Esophagus squamous epithelium (tissue), 5 donors: ENCODE measurements around the gene ITM2B. TPM values are rescaled to one million over a fixed set of nuclear protein-coding genes. Genes with fewer than 3 reads are reported as not detected.

Source experiments
- DNase-seq: peaks from one replicate; lab custom pipeline; 2025; lab: John Stamatoyannopoulos, UW
- H3K27ac ChIP-seq, 4 donors: fragments of 200-600 bp; sonication (generic); one replicate each; pipeline ENCODE4 v1.5.1; 2016 to 2019; ENCODE audit warnings: mild to moderate bottlenecking in 1 of 4
- H3K27me3 ChIP-seq, 4 donors: fragments of 200-600 bp; sonication (generic); 1 replicate in 3 of 4; 2 replicates in 1 of 4; pipeline versions ENCODE4 v1.5.1 to v1.6.0; 2017 to 2021; ENCODE audit warnings: antibody characterized with exemption in 1 of 4
- H3K36me3 ChIP-seq, 3 donors: fragments of 200-600 bp; sonication (generic); one replicate each; pipeline ENCODE4 v1.5.1; 2016 to 2019
- H3K4me1 ChIP-seq, 3 donors: fragments of 200-600 bp; sonication (generic); one replicate each; pipeline ENCODE4 v1.5.1; 2017 to 2019
- H3K4me3 ChIP-seq, 4 donors: fragments of 200-600 bp; sonication (generic); 1 replicate in 3 of 4; 2 replicates in 1 of 4; pipeline ENCODE4 v1.5.1; 2016 to 2019; ENCODE audit warnings: mild to moderate bottlenecking in 2 of 4, moderate library complexity in 1 of 4
- H3K9me3 ChIP-seq, 3 donors: fragments of 200-600 bp; sonication (generic); one replicate each; pipeline ENCODE4 v1.5.1; 2016 to 2019
- CTCF ChIP-seq, 6 experiments: fragments of 450-650 bp in 4 of 6; fragments of 200-600 bp in 2 of 6; sonication (generic) in 2 of 6; IDR thresholded peaks; one replicate each; pipeline ENCODE4 v1.5.1; 2016 to 2019; ENCODE audit warnings: antibody characterized with exemption in 6 of 6, mild to moderate bottlenecking in 4 of 6, moderate library complexity in 4 of 6
- POLR2A ChIP-seq, 4 donors: fragments of 450-650 bp; IDR thresholded peaks; one replicate each; pipeline ENCODE4 v1.6.1; 2017; ENCODE audit warnings: antibody characterized with exemption in 4 of 4, mild to moderate bottlenecking in 4 of 4, moderate library complexity in 3 of 4
- WGBS, 2 donors: methylation state at CpG; one replicate each; pipeline ENCODE4 v1.1.5; 2018; 5-methylcytosine and 5-hydroxymethylcytosine counted together
- intact Hi-C: fragments of 100-400 bp; cut with DNase I; formaldehyde crosslinking; loops from one replicate; pipeline ENCODE4 v1.15.0; 2022
- total RNA-seq, 4 donors: library from RNA; depleted of rRNA; stranded (reverse); fragments of >200 nt; gene quantifications; one replicate each; pipeline ENCODE4 v1.1.0, GENCODE V29; 2016
- donor health status: DM: yes; HTN: yes; CAD: no.

The ITM2B gene
- total RNA-seq, 4 donors from 2014 or later, result 418 to 554 (median 457) TPM

DNA sequence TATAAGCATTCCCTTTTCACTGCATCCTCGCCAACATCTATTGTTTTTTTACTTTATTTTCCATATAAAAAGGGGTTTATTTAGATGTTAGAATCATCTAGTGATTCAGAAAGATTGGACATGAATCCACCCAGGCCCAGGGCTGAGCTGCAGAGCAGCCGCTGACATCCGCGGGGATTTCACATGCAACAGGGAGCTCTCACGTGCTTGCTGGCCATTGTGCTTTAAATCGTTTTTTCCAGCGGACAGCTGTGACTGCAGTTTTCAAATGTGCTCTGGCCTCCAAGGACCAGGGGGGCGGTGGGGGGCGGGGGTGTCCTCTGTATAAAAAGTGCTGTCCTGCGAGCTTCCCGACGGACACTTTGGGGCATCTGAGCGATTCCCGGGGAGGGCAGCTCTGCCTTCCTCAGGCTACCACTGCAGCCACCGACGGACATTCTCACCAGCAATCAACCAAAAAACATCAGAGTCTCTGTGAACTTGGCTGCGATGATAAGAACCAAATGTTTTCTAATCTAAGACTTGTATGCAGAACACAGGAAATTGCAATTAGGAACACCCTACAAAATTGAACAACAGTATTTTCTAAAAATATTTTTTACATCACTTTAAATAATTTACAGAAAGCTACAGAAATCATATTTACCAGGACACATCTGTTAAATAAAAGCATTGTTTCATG is 83.1 kb downstream of the ITM2B start:
- Histone ChIP-seq H3K9me3 (peaks cover 0 to 23% (median 3%) of the 10 kb centered on the region in 3 donors), H3K4me1 (peaks cover 0 to 7% (median 3%) of the 10 kb centered on the region in 3 donors), H3K4me3 (no peak overlapping the region), H3K27ac (peak overlapping the region in 2 of 4 donors; percentile 9 to 14), H3K27me3 (no peaks in the 10 kb centered on the region), H3K36me3 (peaks cover 3 to 68% (median 5%) of the 10 kb centered on the region in 3 donors)
- WGBS, 2 donors, result 67 to 92% methylated on average over 11 to 13 of the region's 17 CpGs
- DNase-seq, result no peak
- no peak for TF ChIP-seq POLR2A (IDR thresholded peaks at IDR 0.05)
- intact Hi-C loops, result no loop called here

DNA sequence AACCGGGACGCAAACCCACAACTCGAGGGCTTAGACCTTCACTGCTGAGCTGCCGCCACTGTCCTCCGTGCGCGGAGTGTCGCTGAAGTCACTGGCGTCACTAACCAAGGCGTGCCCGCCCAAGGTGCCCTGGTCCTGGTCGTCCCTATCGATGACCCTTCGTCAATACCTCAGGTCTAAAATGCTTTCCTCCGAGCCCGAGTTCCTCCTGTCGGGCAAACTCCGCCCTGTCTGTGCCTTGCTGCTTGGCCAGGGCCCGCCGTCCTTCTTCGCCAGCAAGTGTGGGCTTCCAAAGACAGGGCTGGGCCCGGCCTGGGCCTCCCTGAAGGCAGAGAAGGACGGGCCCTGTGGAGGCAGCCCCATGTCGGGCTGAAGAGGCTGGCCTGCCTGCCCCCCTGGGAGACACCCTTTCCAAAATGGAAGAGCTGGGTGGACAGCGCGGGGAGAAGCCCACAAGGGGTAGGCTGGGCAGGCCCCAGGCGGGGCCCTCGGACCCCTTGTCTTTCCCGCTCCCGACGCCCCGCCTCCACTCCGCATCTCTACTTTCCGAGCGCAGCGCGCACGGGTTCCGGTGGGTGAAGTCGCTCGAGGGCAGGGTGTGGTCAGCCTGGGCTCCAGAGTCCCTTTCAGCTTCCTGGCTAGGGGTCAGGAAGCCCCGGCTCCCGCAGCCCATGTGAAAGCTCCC is 84.0 kb downstream of the ITM2B start:
- Histone ChIP-seq H3K27ac (peak overlapping the region in 2 of 4 donors; percentile 55 to 68), H3K4me3 (peak overlapping the region in 2 of 4 donors; percentile 32 to 46), H3K27me3 (no peaks in the 10 kb centered on the region), H3K4me1 (peaks cover 0 to 7% (median 3%) of the 10 kb centered on the region in 3 donors), H3K9me3 (peaks cover 0 to 31% (median 3%) of the 10 kb centered on the region in 3 donors), H3K36me3 (peaks cover 3 to 60% (median 5%) of the 10 kb centered on the region in 3 donors)
- no peak for TF ChIP-seq CTCF (IDR thresholded peaks at IDR 0.05)
- no peak for TF ChIP-seq POLR2A (IDR thresholded peaks at IDR 0.05)
- 95% methylated on average over 14 to 35 of the region's 43 CpGs for WGBS, 2 donors
- intact Hi-C loops, result no loop called here
- DNase-seq, result no peak

- intact Hi-C loops, result no loop called here
- WGBS, 2 donors, result 80 to 84% methylated on average over 15 to 18 of the region's 41 CpGs
- Histone ChIP-seq H3K36me3 (peaks cover 3 to 53% (median 5%) of the 10 kb centered on the region in 3 donors), H3K27me3 (no peaks in the 10 kb centered on the region), H3K9me3 (peaks cover 0 to 37% (median 3%) of the 10 kb centered on the region in 3 donors), H3K27ac (peak overlapping the region in 2 of 4 donors; percentile 55 to 68), H3K4me1 (peaks cover 0 to 7% (median 3%) of the 10 kb centered on the region in 3 donors), H3K4me3 (peak overlapping the region in 3 of 4 donors; percentile 32 to 46 (median 35))
- no peak for TF ChIP-seq CTCF (IDR thresholded peaks at IDR 0.05)
- no peak for TF ChIP-seq POLR2A (IDR thresholded peaks at IDR 0.05)
- no peak for DNase-seq
Observed at GRCh38 chr13:48317511-48318376, 84.7 kb downstream of the ITM2B start.

- TF ChIP-seq CTCF (IDR thresholded peaks at IDR 0.05) (no peak), POLR2A (IDR thresholded peaks at IDR 0.05) (no peak)
- no peaks in the 10 kb centered on the region for H3K27me3 ChIP-seq
- H3K27ac ChIP-seq, result no peak overlapping the region
- WGBS, 2 donors, result 88 to 98% methylated on average over 15 to 23 of the region's 28 CpGs
- peaks cover 0 to 7% (median 3%) of the 10 kb centered on the region in 3 donors for H3K4me1 ChIP-seq
- peak overlapping the region in 3 of 4 donors; percentile 32 to 46 (median 35) for H3K4me3 ChIP-seq
- H3K9me3 ChIP-seq, result peaks cover 0 to 38% (median 3%) of the 10 kb centered on the region in 3 donors
- intact Hi-C loops, result no loop called here
- no peak for DNase-seq
- peaks cover 3 to 53% (median 5%) of the 10 kb centered on the region in 3 donors for H3K36me3 ChIP-seq
Observed at GRCh38 chr13:48318377-48318811, 85.4 kb downstream of the ITM2B start.
